Testis (tissue), 2 donors: ENCODE measurements around the gene IPO9.
"Not testable (repeated sequence)": the region's sequence is repeated elsewhere in the genome, so short reads cannot be mapped to it uniquely, and the experiment has no call there.

Source experiments
- CTCF ChIP-seq, 3 experiments: fragments of 450-650 bp in 2 of 3; fragments of 200-600 bp in 1 of 3; sonication (generic) in 1 of 3; IDR thresholded peaks; one replicate each; pipeline ENCODE4 v1.5.1; 2016 to 2019; ENCODE audit warnings: antibody characterized with exemption in 3 of 3, mild to moderate bottlenecking in 2 of 3, moderate library complexity in 1 of 3
- POLR2A ChIP-seq: fragments of 450-650 bp; IDR thresholded peaks from one replicate; pipeline ENCODE4 v1.6.1; 2017; ENCODE audit warnings: antibody characterized with exemption, mild to moderate bottlenecking, moderate library complexity

DNA sequence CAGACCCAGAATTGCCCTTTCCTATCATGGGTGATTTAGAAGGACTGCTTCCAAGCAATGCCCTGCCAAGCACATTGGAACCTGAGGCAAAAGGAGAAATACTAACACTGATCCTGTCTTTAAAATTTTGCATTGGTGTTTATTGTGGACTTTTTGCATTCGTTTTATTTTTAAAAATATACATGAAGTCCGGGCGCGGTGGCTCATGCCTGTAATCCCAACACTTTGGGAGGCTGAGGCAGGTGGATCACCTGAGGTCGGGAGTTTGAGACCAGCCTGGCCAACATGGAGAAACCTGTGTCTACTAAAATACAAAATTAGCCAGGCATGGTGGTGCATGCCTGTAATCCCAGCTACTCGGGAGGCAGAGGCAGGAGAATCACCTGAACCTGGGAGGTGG, 72.1 kb downstream of the IPO9 start:
- not testable (repeated sequence) for TF ChIP-seq CTCF (IDR thresholded peaks at IDR 0.05); POLR2A
